Glutamatergic neuron (in vitro differentiated cells): ENCODE data around the gene NRAP. TPM values are rescaled to one million over a fixed set of nuclear protein-coding genes. Genes with fewer than 3 reads are reported as not detected.
A peak's percentile ranks its signal among the peaks of the same experiment; 100 is the strongest.

Source experiments
- DNase-seq: peaks from one replicate; pipeline ENCODE4 v3.0.0; 2022
- H3K27ac Mint-ChIP-seq: one replicate; pipeline ENCODE4 v1.8.0; 2020; ENCODE audit warnings: mild to moderate bottlenecking, mixed read lengths, inconsistent platforms; ENCODE audit not compliant: unreplicated experiment
- H3K27me3 Mint-ChIP-seq: one replicate; pipeline ENCODE4 v1.8.0; 2020; ENCODE audit warnings: mild to moderate bottlenecking, moderate library complexity, mixed read lengths, inconsistent platforms; ENCODE audit not compliant: unreplicated experiment
- H3K36me3 Mint-ChIP-seq: one replicate; pipeline ENCODE4 v1.8.0; 2020; ENCODE audit warnings: mild to moderate bottlenecking, mixed read lengths, inconsistent platforms; ENCODE audit not compliant: unreplicated experiment
- H3K4me1 Mint-ChIP-seq: one replicate; pipeline ENCODE4 v1.8.0; 2020; ENCODE audit warnings: mild to moderate bottlenecking, low read depth, mixed read lengths, inconsistent platforms; ENCODE audit not compliant: unreplicated experiment
- H3K4me3 Mint-ChIP-seq: one replicate; pipeline ENCODE4 v1.8.0; 2020; ENCODE audit warnings: mild to moderate bottlenecking, mixed read lengths, inconsistent platforms; ENCODE audit not compliant: unreplicated experiment
- H3K9me3 Mint-ChIP-seq: one replicate; pipeline ENCODE4 v1.8.0; 2020; ENCODE audit warnings: mild to moderate bottlenecking, moderate library complexity, mixed read lengths, inconsistent platforms; ENCODE audit not compliant: unreplicated experiment
- total RNA-seq: library from RNA; stranded (reverse); fragmentation: NEBNext Ultra II Directional; extraction: Animal tissue kit (Norgen Biotek cat#: 25700); gene quantifications from one replicate; pipeline ENCODE4 v1.2.1, GENCODE V29; 2021; ENCODE audit not compliant: unreplicated experiment
- TF ChIP-seq, protein P1 (sequence below): fragments of 200-600 bp; sonication (generic); IDR thresholded peaks from one replicate; pipeline ENCODE4 v1.5.0; 2021; ENCODE audit not compliant: partially characterized antibody, unreplicated experiment

NRAP gene
- total RNA-seq, 1 donor from 2014 or later = not detected

- H3K4me1 Mint-ChIP-seq = peaks cover 4% of the 10 kb centered on the region
- peaks cover 8% of the 10 kb centered on the region for H3K27me3 Mint-ChIP-seq
- DNase-seq = no peak
- no peaks in the 10 kb centered on the region for H3K9me3 Mint-ChIP-seq
- TF ChIP-seq, protein P1, sequence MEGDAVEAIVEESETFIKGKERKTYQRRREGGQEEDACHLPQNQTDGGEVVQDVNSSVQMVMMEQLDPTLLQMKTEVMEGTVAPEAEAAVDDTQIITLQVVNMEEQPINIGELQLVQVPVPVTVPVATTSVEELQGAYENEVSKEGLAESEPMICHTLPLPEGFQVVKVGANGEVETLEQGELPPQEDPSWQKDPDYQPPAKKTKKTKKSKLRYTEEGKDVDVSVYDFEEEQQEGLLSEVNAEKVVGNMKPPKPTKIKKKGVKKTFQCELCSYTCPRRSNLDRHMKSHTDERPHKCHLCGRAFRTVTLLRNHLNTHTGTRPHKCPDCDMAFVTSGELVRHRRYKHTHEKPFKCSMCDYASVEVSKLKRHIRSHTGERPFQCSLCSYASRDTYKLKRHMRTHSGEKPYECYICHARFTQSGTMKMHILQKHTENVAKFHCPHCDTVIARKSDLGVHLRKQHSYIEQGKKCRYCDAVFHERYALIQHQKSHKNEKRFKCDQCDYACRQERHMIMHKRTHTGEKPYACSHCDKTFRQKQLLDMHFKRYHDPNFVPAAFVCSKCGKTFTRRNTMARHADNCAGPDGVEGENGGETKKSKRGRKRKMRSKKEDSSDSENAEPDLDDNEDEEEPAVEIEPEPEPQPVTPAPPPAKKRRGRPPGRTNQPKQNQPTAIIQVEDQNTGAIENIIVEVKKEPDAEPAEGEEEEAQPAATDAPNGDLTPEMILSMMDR = no peak
- no peaks in the 10 kb centered on the region for H3K36me3 Mint-ChIP-seq
- H3K4me3 Mint-ChIP-seq = no peak overlapping the region
- no peak overlapping the region for H3K27ac Mint-ChIP-seq
Measured at GRCh38 chr10:113709221-113709838, 45.5 kb upstream of the NRAP start.

DNA sequence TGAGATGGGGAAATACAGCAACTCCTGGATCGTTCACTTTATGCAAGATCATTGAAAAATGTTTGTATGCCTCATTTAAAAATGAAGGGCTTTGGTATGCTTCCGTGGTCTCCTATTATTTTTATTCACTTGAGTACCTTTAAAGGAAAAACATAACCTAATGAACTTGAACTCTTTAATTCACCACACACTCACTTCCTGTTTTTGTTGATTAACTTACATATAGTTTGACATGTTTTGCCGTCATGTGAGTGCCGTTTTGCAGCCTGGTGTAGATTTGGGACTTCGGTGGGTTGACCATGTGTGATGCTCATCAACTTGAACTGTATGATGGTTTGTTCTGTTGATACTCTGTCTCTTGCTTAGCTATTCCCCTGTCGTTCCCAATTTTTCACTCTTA, 44.8 kb upstream of the NRAP start:
- peaks cover 8% of the 10 kb centered on the region for H3K27me3 Mint-ChIP-seq
- H3K27ac Mint-ChIP-seq = no peak overlapping the region
- H3K4me1 Mint-ChIP-seq = peaks cover 4% of the 10 kb centered on the region
- H3K9me3 Mint-ChIP-seq = no peaks in the 10 kb centered on the region
- H3K36me3 Mint-ChIP-seq = no peaks in the 10 kb centered on the region
- TF ChIP-seq, protein P1 = no peak
- H3K4me3 Mint-ChIP-seq = no peak overlapping the region
- no peak for DNase-seq

DNA sequence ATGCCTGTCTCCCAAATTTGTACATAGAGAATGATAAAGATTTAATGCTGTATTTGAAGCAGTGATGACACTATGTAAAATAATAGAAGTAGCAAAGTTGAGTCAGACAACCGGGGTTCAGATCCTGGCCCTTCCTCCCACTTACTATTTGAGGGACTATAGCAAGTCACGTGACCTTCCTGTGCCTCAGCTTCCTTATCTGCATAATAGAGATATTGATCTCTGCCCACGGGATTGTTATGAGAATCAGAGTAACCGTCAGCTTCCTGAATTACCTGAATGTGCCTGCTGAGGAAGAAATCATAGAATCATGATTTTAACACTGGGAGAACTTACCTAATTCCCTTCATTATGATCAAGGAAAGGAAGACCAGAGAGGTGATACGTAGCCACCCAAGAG, 42.8 kb upstream of the NRAP start:
- Mint-ChIP-seq H3K36me3 (no peaks in the 10 kb centered on the region), H3K4me3 (no peak overlapping the region), H3K27ac (no peak overlapping the region), H3K27me3 (peaks cover 10% of the 10 kb centered on the region), H3K9me3 (no peaks in the 10 kb centered on the region), H3K4me1 (peaks cover 4% of the 10 kb centered on the region)
- no peak for DNase-seq
- TF ChIP-seq, protein P1 = no peak

- Mint-ChIP-seq H3K27me3 (peaks cover 8% of the 10 kb centered on the region), H3K36me3 (no peaks in the 10 kb centered on the region), H3K4me3 (no peak overlapping the region), H3K27ac (no peak overlapping the region), H3K4me1 (no peaks in the 10 kb centered on the region), H3K9me3 (no peaks in the 10 kb centered on the region)
- TF ChIP-seq, protein P1 = no peak
- no peak for DNase-seq
Measured at GRCh38 chr10:113705344-113705652, 41.5 kb upstream of the NRAP start.

GRCh38 chr10:113704637-113705343, 40.9 kb upstream of the NRAP start:
- Mint-ChIP-seq H3K9me3 (no peaks in the 10 kb centered on the region), H3K4me3 (no peak overlapping the region), H3K4me1 (no peaks in the 10 kb centered on the region), H3K36me3 (no peaks in the 10 kb centered on the region), H3K27me3 (peaks cover 8% of the 10 kb centered on the region), H3K27ac (no peak overlapping the region)
- TF ChIP-seq, protein P1 = peak; percentile 66
- peak; percentile 35 for DNase-seq
